HUES48 (cell line): ENCODE data around the gene MRPL12.

Experiments used
- H3K27ac ChIP-seq: one replicate; pipeline ENCODE4 v1.7.0; 2013; ENCODE audit warnings: low read depth, low read length, inconsistent platforms
- H3K27me3 ChIP-seq: 2 replicates; pipeline ENCODE4 v1.6.1; 2013; ENCODE audit warnings: mild to moderate bottlenecking, low read length; ENCODE audit not compliant: control insufficient read depth, insufficient read depth
- H3K36me3 ChIP-seq: 2 replicates; pipeline ENCODE4 v1.6.1; 2013; ENCODE audit warnings: low read length; ENCODE audit not compliant: control insufficient read depth, insufficient read depth
- H3K4me1 ChIP-seq: 2 replicates; pipeline ENCODE4 v1.6.1; 2013; ENCODE audit warnings: mild to moderate bottlenecking, low read length; ENCODE audit not compliant: control insufficient read depth, insufficient read depth
- H3K4me3 ChIP-seq: 2 replicates; pipeline ENCODE4 v1.5.1; 2013; ENCODE audit warnings: mild to moderate bottlenecking, low read depth, low read length
- H3K9ac ChIP-seq: 2 replicates; pipeline ENCODE4 v1.6.1; 2013; ENCODE audit warnings: mild to moderate bottlenecking, low read depth, low read length, moderate library complexity
- H3K9me3 ChIP-seq: 2 replicates; pipeline ENCODE4 v1.6.1; 2013; ENCODE audit warnings: low read length; ENCODE audit not compliant: control insufficient read depth, insufficient read depth

The MRPL12 gene

GRCh38 chr17:81713556-81714411 lies 10.6 kb downstream of the MRPL12 start:
- H3K4me1 ChIP-seq: peaks cover 20% of the 10 kb centered on the region
- H3K36me3 ChIP-seq: peaks cover 31% of the 10 kb centered on the region
- no peaks in the 10 kb centered on the region for H3K9me3 ChIP-seq
- H3K4me3 ChIP-seq: peak overlapping the region; percentile 80
- no peak overlapping the region for H3K9ac ChIP-seq
- H3K27ac ChIP-seq: no peak overlapping the region
- H3K27me3 ChIP-seq: no peaks in the 10 kb centered on the region

- Histone ChIP-seq H3K9me3 (no peaks in the 10 kb centered on the region), H3K9ac (no peak overlapping the region), H3K4me3 (no peak overlapping the region), H3K36me3 (peaks cover 34% of the 10 kb centered on the region), H3K4me1 (peaks cover 20% of the 10 kb centered on the region), H3K27me3 (no peaks in the 10 kb centered on the region), H3K27ac (no peak overlapping the region)
Observed at GRCh38 chr17:81714412-81715106, 11.4 kb downstream of the MRPL12 start.

- Histone ChIP-seq H3K4me1 (peaks cover 20% of the 10 kb centered on the region), H3K4me3 (no peak overlapping the region)
Observed at GRCh38 chr17:81715107-81715871, 12.1 kb downstream of the MRPL12 start.

GRCh38 chr17:81715872-81716673 lies 12.9 kb downstream of the MRPL12 start:
- no peak overlapping the region for H3K9ac ChIP-seq

More at GRCh38 chr17:81715107-81715871, 12.1 kb downstream of the MRPL12 start:
- Histone ChIP-seq H3K9me3 (no peaks in the 10 kb centered on the region), H3K36me3 (peaks cover 36% of the 10 kb centered on the region), H3K27ac (no peak overlapping the region), H3K27me3 (no peaks in the 10 kb centered on the region), H3K9ac (no peak overlapping the region)

GRCh38 chr17:81716674-81716996 lies 13.5 kb downstream of the MRPL12 start:
- Histone ChIP-seq H3K27ac (no peak overlapping the region), H3K4me1 (peaks cover 11% of the 10 kb centered on the region; the same call in 1 of the 2 replicates)

More at GRCh38 chr17:81715872-81716673, 12.9 kb downstream of the MRPL12 start:
- H3K4me3 ChIP-seq: no peak overlapping the region
- peaks cover 14% of the 10 kb centered on the region for H3K4me1 ChIP-seq
- no peaks in the 10 kb centered on the region for H3K27me3 ChIP-seq
- H3K36me3 ChIP-seq: peaks cover 36% of the 10 kb centered on the region
- H3K9me3 ChIP-seq: no peaks in the 10 kb centered on the region
- no peak overlapping the region for H3K27ac ChIP-seq

GRCh38 chr17:81717049-81717765 lies 14.0 kb downstream of the MRPL12 start:
- H3K27ac ChIP-seq: no peak overlapping the region
- peaks cover 36% of the 10 kb centered on the region for H3K36me3 ChIP-seq
- H3K4me3 ChIP-seq: no peak overlapping the region
- H3K27me3 ChIP-seq: no peaks in the 10 kb centered on the region
- peaks cover 12% of the 10 kb centered on the region; the same call in 1 of the 2 replicates for H3K4me1 ChIP-seq
- no peaks in the 10 kb centered on the region for H3K9me3 ChIP-seq
- no peak overlapping the region for H3K9ac ChIP-seq

More at GRCh38 chr17:81716674-81716996, 13.5 kb downstream of the MRPL12 start:
- no peaks in the 10 kb centered on the region for H3K9me3 ChIP-seq
- no peaks in the 10 kb centered on the region for H3K27me3 ChIP-seq
- H3K9ac ChIP-seq: no peak overlapping the region
- H3K36me3 ChIP-seq: peaks cover 36% of the 10 kb centered on the region
- no peak overlapping the region for H3K4me3 ChIP-seq

- no peak overlapping the region for H3K9ac ChIP-seq
- no peaks in the 10 kb centered on the region for H3K27me3 ChIP-seq
- H3K27ac ChIP-seq: no peak overlapping the region
- no peaks in the 10 kb centered on the region for H3K9me3 ChIP-seq
- peaks cover 17% of the 10 kb centered on the region; the same call in 1 of the 2 replicates for H3K4me1 ChIP-seq
- no peak overlapping the region for H3K4me3 ChIP-seq
- H3K36me3 ChIP-seq: peaks cover 36% of the 10 kb centered on the region
Observed at GRCh38 chr17:81717766-81718089, 14.6 kb downstream of the MRPL12 start.

GRCh38 chr17:81719410-81720266 lies 16.5 kb downstream of the MRPL12 start:
- Histone ChIP-seq H3K4me1 (peaks cover 10% of the 10 kb centered on the region; the same call in 1 of the 2 replicates), H3K9me3 (no peaks in the 10 kb centered on the region), H3K27me3 (no peaks in the 10 kb centered on the region), H3K9ac (no peak overlapping the region), H3K4me3 (no peak overlapping the region), H3K27ac (no peak overlapping the region), H3K36me3 (peaks cover 31% of the 10 kb centered on the region)

- Histone ChIP-seq H3K36me3 (peaks cover 24% of the 10 kb centered on the region), H3K27ac (no peak overlapping the region), H3K9me3 (no peaks in the 10 kb centered on the region), H3K4me1 (peaks cover 10% of the 10 kb centered on the region; the same call in 1 of the 2 replicates), H3K27me3 (no peaks in the 10 kb centered on the region), H3K9ac (no peak overlapping the region), H3K4me3 (no peak overlapping the region)
Observed at GRCh38 chr17:81720267-81721071, 17.3 kb downstream of the MRPL12 start.
